SK-N-SH (cell line): ENCODE measurements around the gene SH3BP4. TPM values are rescaled to one million over a fixed set of nuclear protein-coding genes. Genes with fewer than 3 reads are reported as not detected.

ENCODE experiments used
- CTCF ChIA-PET: fragments of 300-600, 350-600 bp; formaldehyde crosslinking; extraction: SDS; loops from one replicate; lab custom pipeline; 2021; lab: Yijun Ruan, JAX
- POLR2A ChIA-PET: fragments of 350-600 bp; sonication (Branson Sonifier 250); formaldehyde crosslinking; extraction: SDS; loops from one replicate; lab custom pipeline; 2020; ENCODE audit warnings: antibody characterized with exemption, inconsistent platforms; lab: Yijun Ruan, JAX
- DNase-seq: peaks from one replicate; pipeline ENCODE4 v3.0.0; 2012
- H2AFZ ChIP-seq: fragments of 200-600 bp; sonication (generic); 2 replicates; pipeline ENCODE4 v1.8.1; 2016; ENCODE audit warnings: antibody characterized with exemption, mild to moderate bottlenecking, low read depth
- H3F3A ChIP-seq: fragments of 200-600 bp; sonication (generic); replicated peaks from 2 replicates; pipeline ENCODE3; 2016; ENCODE audit warnings: antibody characterized with exemption, mild to moderate bottlenecking; ENCODE audit not compliant: insufficient read depth
- H3K27ac ChIP-seq, 2 experiments: fragments of 200-500 bp in 1 of 2; fragments of 200-600 bp in 1 of 2; sonication (Bioruptor generic) in 1 of 2; sonication (generic), shearing (Covaris generic) in 1 of 2; 2 replicates each; pipeline versions ENCODE4 v1.5.1 to v1.6.1; 2014 to 2016; ENCODE audit warnings: low read depth in 2 of 2, inconsistent platforms in 1 of 2, low read length in 1 of 2, mild to moderate bottlenecking in 1 of 2, mixed read lengths in 1 of 2
- H3K27me3 ChIP-seq: fragments of 200-600 bp; sonication (generic), shearing (Covaris generic); 2 replicates; pipeline ENCODE4 v1.6.1; 2016; ENCODE audit warnings: mixed run types; ENCODE audit not compliant: insufficient read depth
- H3K36me3 ChIP-seq, 2 experiments: fragments of 200-500 bp in 1 of 2; fragments of 200-600 bp in 1 of 2; sonication (Bioruptor generic) in 1 of 2; sonication (generic) in 1 of 2; replicated peaks in 1 of 2; 2 replicates each; pipeline versions ENCODE3 to v1.5.1; 2014 to 2016; ENCODE audit warnings: low read length in 1 of 2, mild to moderate bottlenecking in 1 of 2; ENCODE audit not compliant: insufficient read depth in 2 of 2, control insufficient read depth in 1 of 2
- H3K4me1 ChIP-seq, 2 experiments: fragments of 200-500 bp in 1 of 2; fragments of 200-600 bp in 1 of 2; sonication (Bioruptor generic) in 1 of 2; sonication (generic), shearing (Covaris generic) in 1 of 2; 2 replicates each; pipeline versions ENCODE4 v1.5.1 to v1.6.1; 2014 to 2016; ENCODE audit warnings: low read depth in 1 of 2, low read length in 1 of 2, mixed run types in 1 of 2; ENCODE audit not compliant: insufficient read depth in 2 of 2, control insufficient read depth in 1 of 2
- H3K4me2 ChIP-seq: fragments of 200-600 bp; sonication (generic), shearing (Covaris generic); 2 replicates; pipeline ENCODE4 v1.6.1; 2017; ENCODE audit warnings: mixed run types
- H3K4me3 ChIP-seq, 2 experiments: fragments of 200-500 bp in 1 of 2; fragments of 200-600 bp in 1 of 2; sonication (Bioruptor generic) in 1 of 2; sonication (generic), shearing (Covaris generic) in 1 of 2; 2 replicates each; pipeline versions ENCODE4 v1.5.1 to v1.8.1; 2014 to 2016; ENCODE audit warnings: low read depth in 2 of 2, inconsistent platforms in 1 of 2, low read length in 1 of 2, mild to moderate bottlenecking in 1 of 2, mixed read lengths in 1 of 2, moderate library complexity in 1 of 2
- H3K79me2 ChIP-seq: fragments of 200-600 bp; sonication (generic); 2 replicates; pipeline ENCODE4 v1.8.1; 2017; ENCODE audit warnings: mild to moderate bottlenecking; ENCODE audit not compliant: insufficient read depth
- H3K9ac ChIP-seq: fragments of 200-600 bp; sonication (generic); 2 replicates; pipeline ENCODE4 v1.6.1; 2017; ENCODE audit warnings: mixed run types
- H3K9me2 ChIP-seq: fragments of 200-600 bp; sonication (generic); 2 replicates; pipeline ENCODE4 v1.6.1; 2017; ENCODE audit warnings: mixed run types
- H3K9me3 ChIP-seq: fragments of 200-600 bp; sonication (generic); 2 replicates; pipeline ENCODE4 v1.6.1; 2017; ENCODE audit warnings: mixed run types, mild to moderate bottlenecking, moderate library complexity
- H4K20me1 ChIP-seq: fragments of 200-600 bp; sonication (generic); 2 replicates; pipeline ENCODE4 v1.6.1; 2017; ENCODE audit warnings: mild to moderate bottlenecking, mixed run types; ENCODE audit not compliant: insufficient read depth
- GATA2 ChIP-seq: sonication (generic); formaldehyde crosslinking; IDR thresholded peaks from 2 replicates; pipeline ENCODE4 v1.5.0; 2020; ENCODE audit warnings: mild to moderate bottlenecking, missing genetic modification reagents
- MXI1 ChIP-seq: IDR thresholded peaks from 2 replicates; pipeline ENCODE4 v1.6.1; 2012; ENCODE audit warnings: mild to moderate bottlenecking, low read depth, low read length, improper control_type of control experiment
- NRF1 ChIP-seq: IDR thresholded peaks from 2 replicates; pipeline ENCODE4 v1.6.1; 2012; ENCODE audit warnings: low read depth, mild to moderate bottlenecking, low read length
- RAD21 ChIP-seq: IDR thresholded peaks from 2 replicates; pipeline ENCODE4 v1.6.1; 2012; ENCODE audit warnings: mild to moderate bottlenecking, low read length
- RFX5 ChIP-seq: IDR thresholded peaks from 2 replicates; pipeline ENCODE4 v1.6.1; 2012; ENCODE audit warnings: mild to moderate bottlenecking, improper control_type of control experiment, low read length
- YY1 ChIP-seq: IDR thresholded peaks from 2 replicates; pipeline ENCODE4 v1.4.0; 2012; ENCODE audit warnings: low read depth, mild to moderate bottlenecking
- WGBS: methylation state at CpG from one replicate; pipeline ENCODE4 v1.1.6; 2017; ENCODE audit warnings: low lambda C conversion rate; 5-methylcytosine and 5-hydroxymethylcytosine counted together
- polyA plus RNA-seq, 3 experiments: library from polyadenylated mRNA; depleted of rRNA; stranded (reverse); fragments of >200 nt; gene quantifications; 2 replicates each; pipeline ENCODE4 v1.2.3, GENCODE V29; 2012

The SH3BP4 gene
- polyA plus RNA-seq, 1 of the 3 experiments (the other 2 are of a cell fraction): 27.7 TPM

DNA sequence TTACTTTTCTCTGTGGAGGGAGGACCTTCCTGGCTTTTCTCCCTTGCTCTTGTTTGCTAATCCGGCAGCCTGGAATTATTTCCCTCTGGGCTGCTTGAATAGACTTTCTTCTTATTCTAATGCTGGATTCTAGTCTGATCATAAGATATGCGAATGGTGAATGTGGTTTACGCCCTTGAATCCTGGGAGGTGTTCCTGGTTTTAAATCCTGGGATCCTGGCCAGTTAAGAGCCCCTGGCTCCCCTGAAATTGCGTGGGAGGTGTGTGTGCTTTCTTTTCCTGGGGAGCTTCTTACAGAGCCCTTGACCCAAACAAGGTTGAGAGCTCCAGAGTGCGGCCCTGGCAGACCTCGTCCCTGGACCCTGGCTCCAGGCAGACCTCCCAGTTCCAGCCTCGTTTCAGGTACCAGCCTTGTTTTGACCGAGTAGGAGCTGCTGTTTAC, 2.8 kb downstream of the SH3BP4 start:
- ChIA-PET CTCF (interaction anchor here (1.0 to 1.3 kb wide), 5 partner anchors 10 to 153 kb away, joined by 3 to 4 read pairs (median 3); no protein-coding TSS in a partner anchor), POLR2A (interaction anchor here (2.3 kb wide), 1 partner anchor 46 kb away, joined by 4 read pairs; no protein-coding TSS in a partner anchor)
- Histone ChIP-seq H3K4me1 (peaks cover 39 to 55% of the 10 kb centered on the region in 2 experiments), H3K79me2 (peaks cover 82% of the 10 kb centered on the region), H3K27me3 (no peaks in the 10 kb centered on the region), H3K9me3 (no peaks in the 10 kb centered on the region), H4K20me1 (peaks cover 69% of the 10 kb centered on the region), H3K9me2 (no peaks in the 10 kb centered on the region), H3K27ac (no peak overlapping the region; a peak in 1 of 4 replicates), H2AFZ (no peak overlapping the region), H3F3A (peaks cover 12% of the 10 kb centered on the region), H3K4me3 (peak overlapping the region; percentile 86 to 97; a peak in 2 of 4 replicates), H3K9ac (peak overlapping the region; percentile 94; the same call in 1 of the 2 replicates), H3K4me2 (peak overlapping the region; percentile 98), H3K36me3 (peaks cover 0 to 6% of the 10 kb centered on the region in 2 experiments)
- no peak for DNase-seq
- 77% methylated on average over 6 of the region's 8 CpGs for WGBS
- TF ChIP-seq RFX5 (no peak), NRF1 (no peak), MXI1 (no peak)

DNA sequence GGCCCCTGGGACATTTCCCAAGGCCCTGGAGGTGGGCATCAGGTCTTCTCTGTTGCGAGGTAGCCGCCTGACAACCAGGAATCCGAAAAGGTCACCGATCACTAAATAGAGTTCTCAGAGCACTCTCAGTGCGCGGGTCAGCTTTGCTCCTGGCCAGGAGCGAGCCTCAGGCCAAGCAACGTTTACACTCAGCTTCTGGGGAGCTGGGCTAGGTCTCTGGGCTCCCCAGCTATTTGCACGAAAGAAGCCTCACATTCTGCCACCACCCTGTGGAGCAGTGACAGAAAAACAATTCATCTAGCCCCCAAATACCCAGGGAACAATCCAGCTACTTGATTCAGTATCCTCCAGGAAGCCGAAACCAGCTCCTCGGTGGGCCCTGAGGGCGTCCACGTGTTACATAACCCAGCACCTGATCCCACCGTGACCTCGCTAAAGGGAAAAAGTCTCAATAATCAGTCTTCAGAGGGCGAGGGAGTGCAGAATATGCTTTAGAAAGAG, 3.3 kb downstream of the SH3BP4 start:
- POLR2A ChIA-PET: interaction anchor here (2.3 kb wide), 1 partner anchor 46 kb away, joined by 4 read pairs; no protein-coding TSS in a partner anchor
- Histone ChIP-seq H3K27ac (no peak overlapping the region), H3F3A (peaks cover 8% of the 10 kb centered on the region), H3K27me3 (no peaks in the 10 kb centered on the region), H3K9me3 (no peaks in the 10 kb centered on the region), H3K36me3 (peaks cover 0 to 6% of the 10 kb centered on the region in 2 experiments), H3K4me3 (no peak overlapping the region), H2AFZ (no peak overlapping the region), H3K4me2 (peak overlapping the region; percentile 98; the same call in 1 of the 2 replicates), H3K9me2 (no peaks in the 10 kb centered on the region), H3K9ac (no peak overlapping the region), H3K79me2 (peaks cover 88% of the 10 kb centered on the region), H4K20me1 (peaks cover 74% of the 10 kb centered on the region), H3K4me1 (peaks cover 39 to 55% of the 10 kb centered on the region in 2 experiments)
- CTCF ChIA-PET: interaction anchor here (1.0 to 1.6 kb wide), 5 partner anchors 46 to 410 kb away, joined by 3 to 4 read pairs (median 3); no protein-coding TSS in a partner anchor
- no peak for TF ChIP-seq MXI1
- no peak for TF ChIP-seq GATA2
- WGBS: 98% methylated on average over 12 of the region's 16 CpGs
- no peak for DNase-seq

- Histone ChIP-seq H3K4me3 (no peak overlapping the region), H3K9me3 (no peaks in the 10 kb centered on the region), H3K4me1 (peaks cover 39 to 50% of the 10 kb centered on the region in 2 experiments; a peak in 3 of 4 replicates), H3K36me3 (peaks cover 0 to 6% of the 10 kb centered on the region in 2 experiments), H2AFZ (no peak overlapping the region), H3K79me2 (peaks cover 95% of the 10 kb centered on the region), H4K20me1 (peaks cover 83% of the 10 kb centered on the region), H3K9ac (no peak overlapping the region), H3F3A (peaks cover under 1% of the 10 kb centered on the region), H3K4me2 (0 out of 2 replicates have a peak overlapping the region, but pooled peaks have one; percentile 98), H3K27me3 (no peaks in the 10 kb centered on the region), H3K27ac (no peak overlapping the region), H3K9me2 (no peaks in the 10 kb centered on the region)
- ChIA-PET POLR2A (no interaction called here), CTCF (interaction anchor here (1.1 to 1.6 kb wide), 4 partner anchors 151 to 411 kb away, joined by 3 to 4 read pairs (median 4); no protein-coding TSS in a partner anchor)
- TF ChIP-seq RAD21 (no peak), GATA2 (peak; percentile 30; the same call in 1 of the 2 replicates), YY1 (no peak)
- WGBS: 97% methylated on average over 10 of the region's 10 CpGs
- no peak for DNase-seq
These were observed 4.2 kb downstream of the SH3BP4 start for GRCh38 chr2:234955971-234956509.
